Kidney epithelial cell (primary cell): ENCODE data around the gene GALNT16. TPM values are rescaled to one million over a fixed set of nuclear protein-coding genes. Genes with fewer than 3 reads are reported as not detected.

Source experiments
- DNase-seq: peaks from one replicate; pipeline ENCODE4 v3.0.0-alpha.2; 2010; ENCODE audit warnings: low read depth
- H3K27me3 ChIP-seq: 2 replicates; pipeline ENCODE4 v1.6.0; 2011; ENCODE audit warnings: low read length; ENCODE audit not compliant: control insufficient read depth, insufficient read depth
- H3K36me3 ChIP-seq: 2 replicates; pipeline ENCODE4 v1.5.1; 2011; ENCODE audit warnings: low read length; ENCODE audit not compliant: control insufficient read depth, insufficient read depth
- H3K4me3 ChIP-seq: 2 replicates; pipeline ENCODE4 v1.5.1; 2011; ENCODE audit warnings: low read depth, mild to moderate bottlenecking, control low read depth, low read length
- total RNA-seq: library from RNA; depleted of rRNA; stranded (reverse); fragments of >200 nt; gene quantifications from 2 replicates; pipeline ENCODE4 v1.2.3, GENCODE V29; 2015
- TF ChIP-seq, protein P1 (sequence below): IDR thresholded peaks from 2 replicates; pipeline ENCODE4 v1.5.1; 2011; ENCODE audit warnings: mild to moderate bottlenecking, moderate library complexity, low read length, control low read depth, inconsistent platforms; ENCODE audit not compliant: insufficient read depth, poor library complexity, severe bottlenecking

Gene GALNT16
- total RNA-seq, 1 donor from 2014 or later, result 0.33 TPM

DNA sequence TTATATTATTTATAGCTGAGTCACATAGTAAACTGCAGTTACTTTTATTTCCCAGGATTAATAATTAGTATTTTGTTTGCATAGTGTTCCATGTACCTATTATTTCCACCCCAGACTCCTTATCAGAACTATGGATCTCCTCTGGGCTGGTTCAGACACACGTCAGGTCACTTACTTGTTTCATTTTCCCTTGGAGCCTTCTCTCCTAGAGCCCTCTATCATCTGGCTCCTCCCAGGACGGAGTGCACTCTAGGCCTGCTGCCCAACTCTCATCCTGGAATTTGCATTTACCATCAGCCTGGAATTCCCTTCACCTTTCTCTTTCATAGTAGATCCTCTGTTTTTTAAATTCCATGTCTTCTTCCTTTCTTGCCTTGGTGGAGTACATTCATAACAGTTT is 28.5 kb upstream of the GALNT16 start:
- Histone ChIP-seq H3K4me3 (no peak overlapping the region), H3K27me3 (no peaks in the 10 kb centered on the region), H3K36me3 (peaks cover 2% of the 10 kb centered on the region)
- TF ChIP-seq, protein P1, sequence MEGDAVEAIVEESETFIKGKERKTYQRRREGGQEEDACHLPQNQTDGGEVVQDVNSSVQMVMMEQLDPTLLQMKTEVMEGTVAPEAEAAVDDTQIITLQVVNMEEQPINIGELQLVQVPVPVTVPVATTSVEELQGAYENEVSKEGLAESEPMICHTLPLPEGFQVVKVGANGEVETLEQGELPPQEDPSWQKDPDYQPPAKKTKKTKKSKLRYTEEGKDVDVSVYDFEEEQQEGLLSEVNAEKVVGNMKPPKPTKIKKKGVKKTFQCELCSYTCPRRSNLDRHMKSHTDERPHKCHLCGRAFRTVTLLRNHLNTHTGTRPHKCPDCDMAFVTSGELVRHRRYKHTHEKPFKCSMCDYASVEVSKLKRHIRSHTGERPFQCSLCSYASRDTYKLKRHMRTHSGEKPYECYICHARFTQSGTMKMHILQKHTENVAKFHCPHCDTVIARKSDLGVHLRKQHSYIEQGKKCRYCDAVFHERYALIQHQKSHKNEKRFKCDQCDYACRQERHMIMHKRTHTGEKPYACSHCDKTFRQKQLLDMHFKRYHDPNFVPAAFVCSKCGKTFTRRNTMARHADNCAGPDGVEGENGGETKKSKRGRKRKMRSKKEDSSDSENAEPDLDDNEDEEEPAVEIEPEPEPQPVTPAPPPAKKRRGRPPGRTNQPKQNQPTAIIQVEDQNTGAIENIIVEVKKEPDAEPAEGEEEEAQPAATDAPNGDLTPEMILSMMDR, result no peak
- DNase-seq, result no peak

DNA sequence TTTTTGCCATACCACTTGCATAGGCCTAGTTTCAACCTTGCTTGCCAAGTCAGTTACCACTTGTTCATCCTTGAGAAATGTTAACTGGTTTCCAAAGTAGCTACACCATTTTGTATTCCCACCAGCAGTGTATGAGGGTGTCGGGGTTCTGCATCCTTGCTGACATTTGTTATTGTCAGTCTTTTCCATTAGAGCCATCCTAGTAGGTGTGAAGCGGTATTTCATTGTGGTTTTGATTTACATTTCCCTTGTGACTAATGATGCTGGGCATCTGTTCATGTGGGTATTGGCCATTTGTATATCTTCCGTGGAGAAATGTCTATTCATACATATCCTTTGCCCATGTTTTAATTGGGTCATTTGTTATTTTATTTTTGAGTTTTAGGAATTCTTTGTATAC is 27.6 kb upstream of the GALNT16 start:
- no peak overlapping the region for H3K4me3 ChIP-seq
- no peak for DNase-seq
- TF ChIP-seq, protein P1, result no peak
- no peaks in the 10 kb centered on the region for H3K27me3 ChIP-seq
- peaks cover 2% of the 10 kb centered on the region for H3K36me3 ChIP-seq

DNA sequence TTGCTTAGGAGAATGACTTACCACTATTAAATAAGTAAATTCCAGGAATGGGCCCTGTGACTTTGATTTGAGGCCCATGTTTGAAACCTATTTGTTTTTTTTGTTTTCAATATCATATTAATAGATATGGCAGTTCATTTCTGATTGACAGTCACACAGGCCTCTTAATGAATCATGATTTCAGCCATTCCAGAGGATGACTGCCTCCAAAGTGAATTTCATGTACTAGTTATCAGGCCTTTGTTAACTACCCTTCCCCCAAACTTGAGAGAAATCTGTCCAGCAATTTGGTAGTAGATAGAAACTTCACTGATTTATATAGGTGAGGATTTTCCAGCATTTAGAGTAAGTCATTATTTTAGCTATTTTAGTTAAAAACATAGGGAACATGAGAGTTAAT is 25.9 kb upstream of the GALNT16 start:
- TF ChIP-seq, protein P1, result no peak
- Histone ChIP-seq H3K36me3 (peaks cover 3% of the 10 kb centered on the region), H3K4me3 (no peak overlapping the region), H3K27me3 (no peaks in the 10 kb centered on the region)
- no peak for DNase-seq

DNA sequence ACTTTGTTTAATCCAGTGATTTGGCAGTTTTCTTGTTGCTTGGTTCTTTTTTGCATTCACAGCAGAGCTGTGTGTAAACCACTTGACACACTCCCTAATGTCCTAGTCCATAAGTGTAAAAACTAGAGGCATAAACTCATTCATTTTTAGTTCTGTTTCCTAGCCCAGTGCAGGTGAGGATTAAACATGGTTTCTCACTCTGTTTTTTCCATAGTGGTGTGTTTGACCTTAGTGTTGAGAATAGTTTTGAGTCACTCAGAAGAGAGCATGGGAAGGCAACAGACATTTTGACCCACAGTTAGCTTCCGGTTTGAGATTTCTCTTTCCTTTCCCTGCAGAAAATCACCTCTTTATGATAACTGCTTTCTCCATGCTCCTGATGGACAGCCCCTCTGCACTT is 24.2 kb upstream of the GALNT16 start:
- peaks cover 3% of the 10 kb centered on the region for H3K36me3 ChIP-seq
- DNase-seq, result no peak
- TF ChIP-seq, protein P1, result no peak

DNA sequence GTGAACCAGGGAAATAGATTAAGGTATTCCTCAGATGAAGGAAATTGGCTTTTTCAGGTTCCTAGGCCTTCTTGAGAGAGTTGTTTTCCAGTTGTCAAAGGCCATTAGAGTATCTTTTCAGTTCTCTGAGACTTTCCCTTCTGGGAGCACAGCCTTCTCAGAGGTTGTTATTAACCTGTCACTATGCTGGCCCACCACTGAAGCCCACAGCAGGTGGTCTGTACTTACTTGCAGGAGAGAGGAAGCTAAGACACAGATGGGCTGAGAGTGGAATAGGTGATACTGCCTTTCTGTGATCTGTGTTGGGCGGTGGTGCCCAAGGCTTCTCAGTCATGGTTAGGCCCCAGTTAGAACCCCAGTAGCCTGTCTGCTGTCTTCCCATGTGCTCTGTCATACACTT is 22.8 kb upstream of the GALNT16 start:
- H3K36me3 ChIP-seq, result peaks cover 3% of the 10 kb centered on the region
- H3K27me3 ChIP-seq, result no peaks in the 10 kb centered on the region
- no peak overlapping the region for H3K4me3 ChIP-seq
- TF ChIP-seq, protein P1, result no peak
- DNase-seq, result no peak

More for the DNA sequence above, 24.2 kb upstream of the GALNT16 start:
- H3K4me3 ChIP-seq, result no peak overlapping the region
- H3K27me3 ChIP-seq, result no peaks in the 10 kb centered on the region

DNA sequence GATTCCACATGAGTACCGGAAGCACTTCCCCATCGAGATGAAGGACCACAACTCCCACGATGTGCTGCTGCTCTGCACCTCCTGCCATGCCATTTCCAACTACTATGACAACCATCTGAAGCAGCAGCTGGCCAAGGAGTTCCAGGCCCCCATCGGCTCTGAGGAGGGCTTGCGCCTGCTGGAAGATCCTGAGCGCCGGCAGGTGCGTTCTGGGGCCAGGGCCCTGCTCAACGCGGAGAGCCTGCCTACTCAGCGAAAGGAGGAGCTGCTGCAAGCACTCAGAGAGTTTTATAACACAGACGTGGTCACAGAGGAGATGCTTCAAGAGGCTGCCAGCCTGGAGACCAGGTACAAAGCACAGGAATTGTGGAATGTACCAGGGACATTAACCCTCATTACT is 22.4 kb upstream of the GALNT16 start:
- H3K36me3 ChIP-seq, result peaks cover 3% of the 10 kb centered on the region
- TF ChIP-seq, protein P1, result no peak
- no peak overlapping the region for H3K4me3 ChIP-seq
- no peaks in the 10 kb centered on the region for H3K27me3 ChIP-seq
- DNase-seq, result no peak
